ENCODE results near the gene COP1. TPM values are rescaled to one million over a fixed set of nuclear protein-coding genes. Genes with fewer than 3 reads are reported as not detected.

COP1 gene
- total RNA-seq, 1 donor from 2014 or later, result 52.1 TPM

DNA sequence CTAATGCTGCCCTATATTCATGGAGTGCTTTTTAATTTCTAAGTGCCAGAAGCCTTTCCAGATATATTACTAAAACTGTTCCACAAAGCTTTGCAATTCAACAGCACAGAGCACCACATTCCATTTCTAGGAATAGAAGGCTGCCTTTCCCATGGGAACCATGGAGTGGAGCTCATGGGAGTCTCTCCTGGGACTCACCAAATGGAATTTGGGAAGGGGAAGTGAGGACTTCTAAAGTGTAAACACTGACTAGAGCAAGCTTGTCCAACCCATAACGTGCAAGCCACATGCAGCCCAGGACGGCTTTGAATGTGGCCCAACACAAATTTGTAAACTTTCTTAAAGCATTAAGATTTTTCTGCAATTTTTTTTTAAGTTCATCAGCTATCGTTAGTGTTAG, 273.3 kb downstream of the COP1 start:
- ATAC-seq (ENCODE audit: low read depth) (no peak), DNase-seq (no peak)
- H3K27me3 Mint-ChIP-seq, result no peaks in the 10 kb centered on the region
- POLR2A ChIA-PET, result no interaction called here
- no peak overlapping the region for H3K4me3 Mint-ChIP-seq
- no peak overlapping the region for H3K27ac Mint-ChIP-seq
- peaks cover 17% of the 10 kb centered on the region for H3K9me3 Mint-ChIP-seq
- CTCF ChIA-PET, result no interaction called here
- TF ChIP-seq, protein P1, sequence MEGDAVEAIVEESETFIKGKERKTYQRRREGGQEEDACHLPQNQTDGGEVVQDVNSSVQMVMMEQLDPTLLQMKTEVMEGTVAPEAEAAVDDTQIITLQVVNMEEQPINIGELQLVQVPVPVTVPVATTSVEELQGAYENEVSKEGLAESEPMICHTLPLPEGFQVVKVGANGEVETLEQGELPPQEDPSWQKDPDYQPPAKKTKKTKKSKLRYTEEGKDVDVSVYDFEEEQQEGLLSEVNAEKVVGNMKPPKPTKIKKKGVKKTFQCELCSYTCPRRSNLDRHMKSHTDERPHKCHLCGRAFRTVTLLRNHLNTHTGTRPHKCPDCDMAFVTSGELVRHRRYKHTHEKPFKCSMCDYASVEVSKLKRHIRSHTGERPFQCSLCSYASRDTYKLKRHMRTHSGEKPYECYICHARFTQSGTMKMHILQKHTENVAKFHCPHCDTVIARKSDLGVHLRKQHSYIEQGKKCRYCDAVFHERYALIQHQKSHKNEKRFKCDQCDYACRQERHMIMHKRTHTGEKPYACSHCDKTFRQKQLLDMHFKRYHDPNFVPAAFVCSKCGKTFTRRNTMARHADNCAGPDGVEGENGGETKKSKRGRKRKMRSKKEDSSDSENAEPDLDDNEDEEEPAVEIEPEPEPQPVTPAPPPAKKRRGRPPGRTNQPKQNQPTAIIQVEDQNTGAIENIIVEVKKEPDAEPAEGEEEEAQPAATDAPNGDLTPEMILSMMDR (IDR thresholded peaks at IDR 0.05), result no peak
- H3K4me1 Mint-ChIP-seq, result no peaks in the 10 kb centered on the region
- intact Hi-C loops (cut with micrococcal nuclease), result no loop called here
- H3K36me3 Mint-ChIP-seq (ENCODE audit: low read depth), result peaks cover 31% of the 10 kb centered on the region

DNA sequence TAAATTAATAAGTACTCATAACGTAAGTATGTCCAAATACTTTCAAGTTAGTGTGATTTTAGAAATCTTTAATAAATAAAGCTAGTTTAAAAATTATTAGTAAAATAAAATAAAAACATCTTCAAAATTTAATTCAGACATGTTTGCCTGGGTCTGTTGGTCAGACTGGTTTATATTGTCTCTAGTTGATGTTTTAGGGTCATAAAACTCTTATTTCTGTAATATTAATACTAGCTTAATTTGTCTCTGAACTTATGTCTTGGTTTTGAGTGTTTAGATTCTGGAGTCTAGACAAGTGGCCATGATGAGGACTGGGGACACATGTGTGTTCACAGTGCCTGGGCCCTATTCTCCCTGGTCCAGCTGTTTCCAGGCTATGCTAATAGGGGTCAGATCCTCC, 279.1 kb downstream of the COP1 start:
- no peak for DNase-seq
- CTCF ChIA-PET, result no interaction called here

DNA sequence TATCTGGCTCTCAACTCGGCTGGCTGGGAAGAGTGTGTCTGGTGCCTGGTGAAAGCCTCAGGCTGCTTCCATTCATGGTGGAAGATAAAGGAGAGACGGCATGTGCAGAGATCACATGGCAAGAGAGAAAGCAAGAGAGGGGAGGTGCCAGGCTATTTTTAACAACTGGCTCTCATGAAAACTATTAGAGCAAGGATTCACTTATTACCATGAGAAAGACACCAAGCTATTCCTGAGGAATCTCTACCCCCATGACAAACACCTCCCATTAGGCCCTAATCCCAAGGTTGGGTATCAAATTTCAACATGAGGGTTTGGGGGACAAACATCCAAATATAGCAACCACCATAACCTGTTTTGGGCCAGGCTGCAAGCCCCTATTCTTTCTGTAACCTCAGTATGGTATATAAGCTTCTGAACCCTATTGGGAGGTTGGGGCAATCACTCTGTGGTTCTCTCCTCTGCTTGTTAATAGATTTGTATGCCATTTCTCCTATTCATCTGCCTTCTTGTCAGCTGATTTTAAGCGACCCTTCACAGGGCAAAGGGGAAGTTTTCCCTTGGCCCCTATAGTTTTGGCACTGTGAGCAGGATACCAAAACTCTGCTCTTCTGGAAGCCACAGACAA, 284.7 kb downstream of the COP1 start:
- Mint-ChIP-seq H3K36me3 (ENCODE audit: low read depth) (peaks cover 8% of the 10 kb centered on the region), H3K4me1 (no peaks in the 10 kb centered on the region), H3K4me3 (no peak overlapping the region), H3K27ac (no peak overlapping the region), H3K9me3 (peaks cover 12% of the 10 kb centered on the region), H3K27me3 (no peaks in the 10 kb centered on the region)
- TF ChIP-seq, protein P1 (IDR thresholded peaks at IDR 0.05), result no peak
- ATAC-seq (ENCODE audit: low read depth), result no peak
- no peak for DNase-seq
- intact Hi-C loops (cut with micrococcal nuclease), result no loop called here
- CTCF ChIA-PET, result no interaction called here
- POLR2A ChIA-PET, result no interaction called here

More for the DNA sequence above, 279.1 kb downstream of the COP1 start:
- H3K4me1 Mint-ChIP-seq, result no peaks in the 10 kb centered on the region
- peaks cover 23% of the 10 kb centered on the region for H3K36me3 Mint-ChIP-seq (ENCODE audit: low read depth)
- H3K27me3 Mint-ChIP-seq, result no peaks in the 10 kb centered on the region
- H3K27ac Mint-ChIP-seq, result no peak overlapping the region
- peaks cover 20% of the 10 kb centered on the region for H3K9me3 Mint-ChIP-seq
- ATAC-seq (ENCODE audit: low read depth), result no peak
- TF ChIP-seq, protein P1 (IDR thresholded peaks at IDR 0.05), result no peak
- POLR2A ChIA-PET, result no interaction called here
- intact Hi-C loops (cut with micrococcal nuclease), result no loop called here
- H3K4me3 Mint-ChIP-seq, result no peak overlapping the region

DNA sequence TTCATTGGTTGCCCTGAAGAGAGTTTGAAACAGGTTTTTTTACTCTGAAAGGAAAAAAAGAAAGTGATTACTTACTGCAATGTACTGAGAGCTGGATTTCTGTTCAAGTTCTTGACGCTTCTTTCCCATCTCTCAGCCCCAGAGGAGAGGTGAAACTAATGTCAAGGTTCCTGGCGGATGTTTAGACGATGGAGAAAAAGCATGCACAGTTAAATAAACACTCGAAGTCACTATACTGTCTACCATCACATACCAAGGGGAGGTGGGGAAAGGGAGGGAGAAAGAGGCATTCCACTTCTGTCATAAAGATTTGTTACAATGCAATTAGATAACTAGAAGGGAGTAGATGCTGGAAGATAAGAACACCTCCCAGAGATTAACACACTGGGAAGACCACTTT, 286.7 kb downstream of the COP1 start:
- ChIA-PET POLR2A (no interaction called here), CTCF (no interaction called here)
- Mint-ChIP-seq H3K27me3 (no peaks in the 10 kb centered on the region), H3K4me1 (no peaks in the 10 kb centered on the region), H3K36me3 (ENCODE audit: low read depth) (peaks cover 8% of the 10 kb centered on the region), H3K9me3 (peaks cover 8% of the 10 kb centered on the region), H3K27ac (no peak overlapping the region), H3K4me3 (no peak overlapping the region)
- intact Hi-C loops (cut with micrococcal nuclease), result no loop called here
- ATAC-seq (ENCODE audit: low read depth) (no peak), DNase-seq (no peak)
- TF ChIP-seq, protein P1 (IDR thresholded peaks at IDR 0.05), result no peak

DNA sequence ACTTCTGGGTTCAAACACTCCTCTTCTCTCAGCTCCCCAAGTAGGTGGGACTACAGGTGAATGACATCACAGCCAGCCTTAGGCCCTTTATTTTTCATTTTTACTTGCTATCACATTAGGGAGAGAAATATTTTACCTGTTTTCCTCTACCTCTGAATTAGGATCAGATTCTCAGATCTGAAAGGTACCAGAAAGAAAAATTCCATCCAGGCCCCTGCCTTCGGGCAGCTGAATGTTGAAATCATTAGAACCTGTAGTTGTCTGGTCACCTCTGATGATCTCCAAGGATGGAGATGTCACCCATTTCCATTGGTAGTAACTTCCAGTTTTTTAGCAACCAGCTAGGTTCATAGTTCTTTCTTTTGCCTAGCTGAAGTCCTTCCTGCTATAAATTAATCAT, 288.1 kb downstream of the COP1 start:
- H3K4me3 Mint-ChIP-seq, result no peak overlapping the region
- DNase-seq, result no peak
- no peaks in the 10 kb centered on the region for H3K27me3 Mint-ChIP-seq
- peaks cover 6% of the 10 kb centered on the region for H3K36me3 Mint-ChIP-seq (ENCODE audit: low read depth)
- peaks cover 9% of the 10 kb centered on the region for H3K9me3 Mint-ChIP-seq
- intact Hi-C loops (cut with micrococcal nuclease), result no loop called here
- ChIA-PET POLR2A (no interaction called here), CTCF (no interaction called here)
- TF ChIP-seq, protein P1 (IDR thresholded peaks at IDR 0.05), result no peak
- no peak for ATAC-seq (ENCODE audit: low read depth)
- H3K4me1 Mint-ChIP-seq, result no peaks in the 10 kb centered on the region
- no peak overlapping the region for H3K27ac Mint-ChIP-seq
